Medulla oblongata (tissue), 1 donor: ENCODE measurements around the gene KIF24.
A peak's percentile ranks its signal among the peaks of the same experiment; 100 is the strongest.
"Not testable (repeated sequence)": the region's sequence is repeated elsewhere in the genome, so short reads cannot be mapped to it uniquely, and the experiment has no call there.

Experiments
- DNase-seq: peaks from one replicate; pipeline ENCODE4 v3.0.0-alpha.2; 2015; ENCODE audit errors: extremely low spot score

The KIF24 gene

DNA sequence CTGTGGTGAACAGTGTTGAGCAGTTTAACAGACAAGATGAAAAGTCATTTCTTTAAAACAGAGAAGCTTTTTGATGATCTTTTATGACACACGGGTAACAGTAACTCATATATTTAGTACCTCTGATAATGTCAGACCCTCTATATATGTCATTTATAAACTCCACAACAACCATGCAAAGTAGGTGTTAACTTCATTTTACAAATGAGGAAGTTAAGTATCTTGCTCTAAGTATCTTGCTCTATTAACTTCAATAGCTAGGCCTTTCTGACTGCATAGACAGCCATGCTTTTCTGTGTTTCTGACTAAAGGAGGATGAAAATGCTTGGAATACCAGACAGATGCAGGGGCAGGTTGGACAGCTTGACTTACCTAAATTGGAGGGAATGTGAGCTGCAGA, 2.1 kb upstream of the KIF24 start:
- DNase-seq, result no peak

DNA sequence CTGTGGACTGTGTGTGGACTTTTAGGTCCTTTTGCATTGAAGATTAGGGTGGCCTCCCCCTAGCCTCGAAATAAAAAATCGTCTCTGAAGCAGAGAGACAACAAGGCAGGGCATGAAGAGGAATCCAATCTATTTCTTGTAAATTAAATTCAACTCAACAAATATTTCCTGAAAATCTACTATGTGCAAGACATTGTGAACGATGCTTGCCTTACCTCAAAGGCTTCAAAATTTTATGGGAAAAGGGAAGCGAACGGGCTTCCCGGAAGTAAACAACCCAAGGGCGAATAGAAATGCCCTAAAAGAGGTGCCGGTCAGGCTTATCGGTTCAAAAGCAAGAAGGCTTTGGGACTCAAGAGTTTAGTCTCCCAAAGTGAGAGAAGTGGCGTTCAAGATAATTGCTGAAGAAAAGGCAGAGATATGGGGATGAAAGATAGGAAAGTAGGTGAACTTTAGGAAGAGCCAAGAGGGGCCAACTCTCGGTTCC, 525 bp downstream of the KIF24 start:
- no peak for DNase-seq

DNA sequence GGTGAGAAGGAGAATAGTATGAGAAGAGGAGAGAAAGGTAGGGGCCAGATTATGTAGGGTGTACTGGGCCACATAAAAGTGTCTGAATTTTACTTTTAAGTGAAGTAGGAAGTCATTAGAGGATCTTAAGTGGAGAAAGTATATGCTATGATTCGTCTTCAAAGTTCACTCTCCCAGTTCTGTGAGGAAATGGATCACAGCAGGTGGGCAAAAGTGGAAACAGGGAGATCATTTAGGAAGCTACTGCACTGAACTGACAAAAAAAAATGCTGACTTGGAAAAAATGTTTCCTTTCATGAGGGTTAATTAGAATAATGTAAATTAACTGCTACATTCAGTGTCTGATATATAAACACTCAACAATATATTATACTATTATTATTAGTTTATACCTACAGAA, 2.4 kb downstream of the KIF24 start:
- no peak for DNase-seq

DNA sequence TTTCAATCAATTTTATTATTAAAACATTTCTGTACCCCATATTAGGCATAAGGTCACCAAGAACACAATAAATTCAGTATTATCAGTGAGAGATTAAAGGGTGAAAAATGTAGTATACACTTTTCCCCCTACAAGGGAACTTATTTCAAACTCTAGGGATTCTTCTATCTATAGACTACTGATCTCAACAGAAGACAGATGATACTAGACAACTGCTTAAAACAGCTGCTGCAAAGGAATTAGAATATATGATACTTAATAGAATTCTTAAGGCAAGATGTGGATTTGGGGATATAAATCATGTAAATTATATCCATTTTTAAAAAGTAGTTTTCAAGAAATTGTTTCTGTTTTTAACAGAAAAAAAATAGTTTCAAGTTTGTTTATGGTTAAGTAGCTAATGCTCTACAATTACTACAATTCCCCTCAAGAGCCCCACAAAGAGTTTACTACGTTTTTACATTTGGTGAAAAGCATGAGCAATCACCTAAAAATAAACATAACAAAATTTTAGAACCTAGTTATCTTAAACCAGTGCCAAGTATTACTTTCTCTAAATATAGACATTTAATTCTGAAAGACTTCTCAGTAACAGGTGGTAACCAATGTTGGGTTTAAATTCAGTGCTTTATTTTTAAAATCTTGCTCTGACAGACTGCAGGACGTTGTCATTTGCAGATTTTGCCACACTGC, 6.0 kb downstream of the KIF24 start:
- no peak for DNase-seq

DNA sequence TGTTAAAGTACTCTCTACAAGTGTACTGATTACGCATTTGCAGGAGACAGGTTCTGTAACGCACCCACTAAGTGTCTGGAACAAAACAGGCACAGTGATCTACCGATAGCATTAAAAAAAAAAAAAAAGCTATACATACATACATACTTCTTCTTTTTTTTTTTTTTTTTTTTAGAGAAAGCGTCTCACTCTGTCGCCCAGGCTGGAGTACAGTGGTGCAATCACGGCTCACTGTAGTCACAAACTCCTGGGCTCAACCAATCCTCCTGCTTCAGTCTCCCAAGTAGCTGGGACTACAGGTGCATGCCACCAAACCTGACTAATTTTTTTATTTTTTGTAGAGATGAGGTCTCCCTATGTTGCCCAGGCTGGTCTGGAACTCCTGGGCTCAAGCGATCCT, 7.6 kb downstream of the KIF24 start:
- no peak for DNase-seq

DNA sequence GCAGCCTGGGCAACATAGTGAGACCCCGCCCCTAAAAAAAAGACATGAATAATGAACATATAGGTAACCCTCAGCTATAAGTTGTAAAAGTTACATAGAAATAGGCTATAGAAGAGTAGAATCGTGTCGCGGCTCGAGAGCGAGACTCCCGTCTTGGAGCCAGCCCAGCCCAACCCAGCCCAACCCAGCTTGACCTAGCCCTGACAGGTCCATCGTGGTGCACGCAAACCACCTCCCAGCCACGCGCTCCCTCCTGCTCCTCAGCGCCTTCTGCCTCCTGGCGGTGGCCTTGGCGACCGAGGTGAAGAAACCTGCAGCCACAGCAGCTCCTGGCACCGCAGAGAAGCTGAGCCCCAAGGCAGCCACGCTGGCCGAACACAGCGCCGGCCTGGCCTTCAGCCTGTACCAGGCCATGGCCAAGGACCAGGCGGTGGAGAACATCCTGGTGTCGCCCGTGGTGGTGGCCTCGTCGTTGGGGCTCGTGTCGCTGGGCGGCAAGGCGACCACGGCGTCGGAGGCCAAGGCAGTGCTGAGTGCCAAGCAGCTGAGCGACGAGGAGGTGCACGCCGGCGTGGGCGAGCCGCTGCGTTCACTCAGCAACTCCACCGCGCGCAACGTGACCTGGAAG, 10.8 kb downstream of the KIF24 start:
- no peak for DNase-seq

DNA sequence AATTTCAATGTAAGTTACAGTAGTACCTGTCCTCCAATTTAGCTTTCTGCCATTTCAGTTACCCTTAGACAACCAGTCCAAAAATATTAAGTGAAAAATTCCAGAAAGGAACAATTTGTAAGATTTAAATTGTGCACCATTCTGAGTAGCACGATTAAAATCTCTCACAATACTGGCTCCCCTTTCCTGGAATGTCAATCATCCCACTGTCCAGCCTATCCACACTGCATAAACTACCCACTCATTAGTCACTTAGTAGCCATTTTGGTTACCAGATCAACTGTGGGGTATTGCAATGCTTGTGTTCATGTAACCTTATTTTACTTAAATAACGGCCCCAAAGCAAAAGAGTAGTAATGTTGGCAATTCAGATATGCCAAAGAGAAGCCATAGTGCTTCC, 11.6 kb downstream of the KIF24 start:
- no peak for DNase-seq

DNA sequence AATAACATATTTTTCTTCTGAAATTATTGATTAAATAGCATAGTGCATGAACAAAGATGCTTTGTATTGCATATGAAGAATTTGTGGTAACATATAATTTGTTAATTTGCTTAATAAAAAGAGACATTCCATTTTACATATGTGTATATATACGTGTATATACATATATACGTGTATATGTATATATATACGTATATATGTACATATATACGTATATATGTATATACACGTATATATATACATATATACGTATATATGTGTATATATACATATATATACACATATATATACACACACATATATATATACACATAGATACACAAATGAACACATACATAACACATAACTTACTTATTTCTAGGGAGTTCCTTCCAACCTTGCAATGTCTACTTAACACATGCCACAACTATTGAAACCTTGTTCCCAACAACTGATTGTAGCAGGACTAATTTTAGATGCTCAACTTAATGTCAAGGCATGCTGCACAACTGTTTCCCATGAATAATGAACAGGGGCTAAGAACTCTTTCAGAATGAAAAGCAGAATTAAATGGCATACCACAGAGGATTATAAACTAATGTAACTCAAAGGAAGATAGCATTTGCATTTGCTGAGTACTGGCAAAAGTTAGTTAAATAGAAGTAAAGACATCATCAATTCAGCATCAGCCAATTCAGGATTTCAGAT, 17.4 kb downstream of the KIF24 start:
- DNase-seq, result no peak

DNA sequence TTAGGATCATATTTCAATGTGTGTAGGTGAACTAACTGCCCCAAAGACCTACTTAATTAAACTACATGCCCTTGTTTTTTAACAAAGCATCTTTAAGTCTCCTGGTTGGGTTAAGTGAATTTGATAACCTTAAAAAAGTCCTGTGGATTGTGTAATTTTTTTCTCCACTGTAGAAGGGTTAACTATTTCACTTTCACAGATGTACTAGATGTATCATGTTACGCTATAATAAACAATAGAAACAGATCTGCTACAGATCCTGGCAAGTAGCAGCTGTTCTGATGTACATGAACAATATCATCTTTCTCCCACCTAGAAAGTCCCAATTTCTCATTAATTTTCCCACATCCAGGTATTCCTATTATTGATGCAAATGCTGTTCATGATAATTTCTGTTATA, 18.9 kb downstream of the KIF24 start:
- no peak for DNase-seq

DNA sequence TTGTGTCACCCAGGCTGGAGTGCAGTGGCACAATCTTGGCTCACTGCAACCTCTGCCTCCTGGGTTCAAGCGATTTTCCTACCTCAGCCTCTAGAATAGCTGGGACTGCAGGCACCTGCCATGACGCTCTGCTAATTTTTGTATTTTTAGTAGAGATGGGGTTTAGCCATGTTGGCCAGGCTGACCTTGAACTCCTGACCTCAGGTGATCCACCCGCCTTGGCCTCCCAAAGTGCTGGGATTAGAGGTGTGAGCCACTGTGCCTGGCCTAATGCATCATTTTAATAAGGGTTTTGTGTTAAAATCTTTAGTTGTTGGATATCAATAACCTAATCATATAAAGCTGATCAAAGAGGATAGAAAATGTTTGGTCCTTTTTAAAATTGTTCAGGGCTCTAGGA, 20.8 kb downstream of the KIF24 start:
- not testable (repeated sequence) for DNase-seq

DNA sequence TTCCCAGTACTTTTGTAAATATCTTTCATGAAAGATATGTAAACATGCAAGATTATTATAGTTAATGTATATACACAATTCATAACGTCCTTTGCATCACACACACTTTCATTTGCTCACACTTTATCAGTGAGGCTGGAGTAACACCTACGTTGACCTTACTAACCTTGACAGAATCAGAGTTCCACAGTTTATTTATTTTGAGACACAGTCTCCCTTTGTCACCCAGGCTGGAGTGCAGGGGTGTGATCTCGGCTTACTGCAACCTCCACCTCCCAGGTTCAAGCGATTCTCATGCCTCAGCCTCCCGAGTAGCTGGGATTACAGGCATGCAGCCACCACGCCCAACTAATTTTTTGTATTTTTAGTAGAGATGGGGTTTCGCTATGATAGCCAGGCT, 28.0 kb downstream of the KIF24 start:
- not testable (repeated sequence) for DNase-seq

DNA sequence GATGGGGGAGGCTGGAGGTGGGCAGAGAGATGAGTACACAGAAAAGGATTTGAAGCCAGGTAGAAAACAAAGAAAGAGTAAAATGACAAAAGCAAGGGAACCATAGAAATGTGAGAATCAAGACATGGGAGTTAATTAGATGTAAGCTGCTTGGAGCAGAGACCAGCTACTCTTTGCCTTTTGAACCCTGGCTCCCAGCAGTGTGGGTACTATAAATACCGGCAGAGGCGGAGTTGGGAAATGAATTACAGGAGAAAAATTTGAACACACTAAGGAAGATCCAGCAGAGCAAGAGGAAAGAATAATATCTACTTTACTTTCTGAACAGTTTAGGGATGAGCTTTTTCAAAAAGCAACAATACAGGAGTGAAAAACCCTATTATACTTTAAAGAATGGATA, 36.5 kb downstream of the KIF24 start:
- no peak for DNase-seq

DNA sequence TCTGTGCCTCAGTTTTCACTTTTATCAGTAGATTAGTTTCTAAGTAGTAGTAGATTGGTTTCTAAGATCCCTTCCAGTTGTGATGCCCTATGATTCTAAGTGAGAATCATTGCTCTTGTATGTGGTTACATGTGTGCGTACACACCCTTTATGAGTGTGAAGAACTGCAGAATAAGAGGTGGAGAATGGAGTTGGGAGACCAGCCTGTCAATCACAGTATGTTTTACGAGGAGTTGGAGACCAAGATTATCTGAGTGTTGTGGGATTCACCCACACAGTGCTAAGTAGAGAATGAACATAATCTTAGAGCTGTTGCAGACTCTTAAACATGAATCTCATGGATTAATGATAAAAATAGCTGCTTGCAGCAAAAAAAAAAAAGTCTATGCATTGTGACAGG, 37.6 kb downstream of the KIF24 start:
- no peak for DNase-seq

DNA sequence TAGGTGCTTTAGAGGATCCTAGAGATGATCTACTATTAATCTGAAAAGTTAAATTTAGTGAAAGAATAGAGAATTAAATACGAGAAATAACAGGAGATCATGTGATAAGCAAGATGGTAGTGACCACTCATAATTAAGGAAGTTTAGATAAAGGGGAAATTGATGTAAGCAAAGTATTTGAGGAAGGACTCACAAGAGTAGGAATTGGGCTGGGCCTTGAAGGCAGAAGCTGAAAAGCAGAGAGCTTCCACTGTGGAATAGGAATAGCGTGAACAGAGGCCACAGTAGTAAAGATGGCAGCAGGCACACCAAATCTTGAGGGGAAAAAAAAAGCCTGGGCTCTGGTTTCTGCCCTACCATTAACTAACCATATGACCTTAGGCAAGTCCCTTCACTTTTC, 38.0 kb downstream of the KIF24 start:
- DNase-seq, result peak; percentile 21

DNA sequence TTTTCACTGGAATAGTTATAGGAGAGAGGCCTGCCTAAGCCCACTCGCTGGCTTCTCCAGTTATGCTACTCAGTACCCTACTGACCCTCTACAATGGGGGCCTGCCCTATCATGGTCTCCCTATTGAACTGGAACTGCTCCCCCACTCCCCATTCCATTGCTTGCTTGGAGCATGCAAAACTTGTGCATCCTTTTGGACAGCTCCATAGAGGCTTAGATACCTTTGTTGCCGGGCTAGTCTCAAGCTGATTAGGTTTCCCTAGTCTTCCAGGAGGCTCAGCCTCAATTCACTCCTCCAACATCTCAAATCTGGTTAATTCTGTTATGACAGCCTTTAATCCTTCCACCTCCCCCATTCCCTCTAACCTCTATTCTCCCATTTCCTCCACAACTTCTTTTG, 39.9 kb downstream of the KIF24 start:
- DNase-seq, result no peak

DNA sequence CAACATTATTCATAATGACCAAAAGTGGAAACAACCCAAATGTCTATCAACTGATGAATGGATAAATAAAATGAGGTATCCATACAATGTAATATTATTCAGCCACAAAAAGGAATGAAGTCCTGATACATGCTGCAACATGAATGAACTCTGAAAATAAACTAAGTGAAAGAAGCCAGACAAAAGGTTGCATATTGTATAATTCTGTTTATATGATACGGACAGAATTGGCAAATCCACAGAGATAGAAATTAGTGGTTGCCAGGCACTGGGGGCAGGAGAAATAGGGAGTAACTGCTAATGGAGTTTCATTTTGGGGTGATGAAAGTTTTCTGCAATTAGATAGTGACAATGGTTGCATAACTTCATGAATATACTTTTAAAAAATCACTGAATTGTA, 47.0 kb downstream of the KIF24 start:
- DNase-seq, result no peak

DNA sequence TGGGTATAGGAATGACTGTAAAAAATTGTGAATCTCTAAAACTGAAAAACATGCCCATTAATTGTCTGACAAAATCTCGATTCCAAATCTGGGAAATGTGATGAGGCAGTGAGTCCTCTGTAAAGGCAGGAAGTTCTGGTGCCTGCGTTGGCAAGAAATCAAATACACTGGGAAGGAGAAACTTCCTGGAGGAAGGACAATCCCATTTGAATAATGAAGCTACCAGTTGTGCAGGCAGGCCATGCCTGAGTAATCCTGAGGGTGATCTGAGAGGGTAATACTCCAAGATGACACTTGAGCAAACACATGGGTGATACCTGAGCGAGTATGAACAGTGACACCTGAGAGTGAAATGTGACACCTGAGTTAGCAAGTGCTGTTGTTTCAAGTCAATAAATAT, 49.7 kb downstream of the KIF24 start:
- DNase-seq, result no peak
